UCSD-AML1 (cell line): ENCODE data around the gene CNTNAP2.

Experiments used
- DNase-seq: peaks from one replicate; lab custom pipeline; 2025; ENCODE audit not compliant: unreplicated experiment; lab: John Stamatoyannopoulos, UW

The CNTNAP2 gene

DNA sequence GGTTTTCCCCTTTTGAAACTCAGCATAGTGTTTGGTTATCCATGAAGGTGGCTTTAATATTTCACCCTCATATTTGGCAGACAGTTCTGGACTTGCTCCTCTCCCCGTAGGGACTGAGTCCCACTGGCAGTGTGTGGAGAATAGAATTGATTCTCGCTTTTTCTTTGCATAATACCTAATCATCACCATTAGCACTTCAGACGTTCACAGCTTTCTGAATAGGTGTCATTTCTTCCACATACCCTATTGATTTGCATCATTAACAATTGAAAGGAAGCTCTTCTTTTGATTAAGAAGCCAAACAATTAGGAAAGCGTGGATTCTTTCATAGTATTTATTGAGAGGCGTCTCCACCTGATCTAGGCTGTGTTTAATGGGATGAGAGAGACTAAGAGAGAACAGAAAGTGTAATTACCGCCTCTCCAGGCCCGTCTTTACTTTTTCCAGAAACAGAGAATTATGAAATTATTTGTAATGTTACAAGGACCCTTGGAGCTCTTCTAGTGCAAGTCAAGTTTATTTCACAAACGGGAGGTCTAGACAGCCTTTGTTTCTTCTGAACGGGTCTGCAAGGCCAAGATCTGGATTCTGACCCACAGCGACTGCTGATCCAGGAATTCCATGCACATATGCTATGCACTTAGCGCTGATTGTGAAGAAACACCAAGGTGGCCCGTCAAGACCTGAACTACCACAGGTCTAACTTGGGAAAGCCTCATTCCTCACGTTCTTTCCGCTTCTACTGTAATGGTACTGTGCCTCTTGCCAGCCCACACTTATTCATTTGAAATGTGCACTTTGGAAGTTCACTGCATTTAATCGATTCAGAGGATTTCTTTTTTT, 2224.1 kb downstream of the CNTNAP2 start:
- DNase-seq: no peak

DNA sequence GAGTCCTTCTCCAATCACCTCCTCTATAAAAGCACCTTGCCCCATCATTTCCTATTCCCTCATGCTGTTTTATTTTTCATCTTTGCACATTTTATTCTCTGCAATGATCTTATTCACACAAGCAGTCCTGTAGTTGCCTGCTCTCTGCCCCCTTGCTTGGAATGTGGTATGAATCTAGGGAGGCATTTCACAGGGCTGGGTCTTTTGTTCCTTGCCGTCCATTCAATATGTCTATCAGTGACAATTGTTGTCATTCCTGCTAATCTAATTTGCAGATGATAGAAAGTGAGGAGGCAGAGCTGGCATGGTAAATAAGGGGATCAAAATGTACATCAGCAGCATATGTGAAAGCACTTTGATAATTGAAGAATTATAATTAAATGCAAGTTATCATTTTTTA, 2227.8 kb downstream of the CNTNAP2 start:
- no peak for DNase-seq

- DNase-seq: no peak
Measured at GRCh38 chr7:148347981-148348380, 2231.4 kb downstream of the CNTNAP2 start.

DNA sequence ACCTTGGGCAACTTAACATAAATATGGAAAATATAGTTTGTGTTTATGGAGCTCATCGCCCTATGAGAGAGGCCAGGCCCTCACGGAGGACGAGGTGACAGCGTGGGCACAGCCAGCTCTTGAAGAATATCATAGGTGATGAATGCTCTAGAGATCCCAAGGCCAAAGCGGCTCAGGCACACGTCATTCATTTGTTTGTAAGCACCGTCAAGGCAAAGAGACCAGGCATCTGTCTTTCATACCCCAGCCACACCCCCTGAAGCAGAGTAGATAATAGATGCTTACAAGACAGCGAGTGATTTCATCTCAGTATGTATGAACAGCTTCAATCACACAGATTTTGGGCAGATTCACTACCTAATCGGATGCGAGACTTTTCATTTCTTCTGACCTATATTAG, 2231.9 kb downstream of the CNTNAP2 start:
- DNase-seq: no peak

GRCh38 chr7:148356303-148356702, 2239.7 kb downstream of the CNTNAP2 start:
- DNase-seq: no peak

DNA sequence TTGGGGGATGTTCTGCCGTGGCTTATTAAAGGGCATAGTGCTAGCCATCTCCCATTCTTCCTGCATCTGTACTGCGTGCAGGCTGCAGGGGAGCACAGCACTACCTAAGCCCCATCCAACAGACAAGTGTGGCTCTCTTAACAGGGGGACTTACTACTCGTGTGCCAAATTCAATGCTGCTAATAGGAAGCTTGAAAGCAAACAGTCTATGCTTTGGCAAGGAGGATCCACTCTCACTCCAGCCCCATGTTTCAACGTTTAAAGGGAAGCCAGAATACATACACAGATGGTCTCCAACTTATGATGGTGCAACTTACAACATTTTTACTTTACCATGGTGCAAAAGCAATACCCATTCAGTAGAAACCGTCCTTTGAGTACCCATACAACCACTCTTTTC, 2245.9 kb downstream of the CNTNAP2 start:
- DNase-seq: no peak

DNA sequence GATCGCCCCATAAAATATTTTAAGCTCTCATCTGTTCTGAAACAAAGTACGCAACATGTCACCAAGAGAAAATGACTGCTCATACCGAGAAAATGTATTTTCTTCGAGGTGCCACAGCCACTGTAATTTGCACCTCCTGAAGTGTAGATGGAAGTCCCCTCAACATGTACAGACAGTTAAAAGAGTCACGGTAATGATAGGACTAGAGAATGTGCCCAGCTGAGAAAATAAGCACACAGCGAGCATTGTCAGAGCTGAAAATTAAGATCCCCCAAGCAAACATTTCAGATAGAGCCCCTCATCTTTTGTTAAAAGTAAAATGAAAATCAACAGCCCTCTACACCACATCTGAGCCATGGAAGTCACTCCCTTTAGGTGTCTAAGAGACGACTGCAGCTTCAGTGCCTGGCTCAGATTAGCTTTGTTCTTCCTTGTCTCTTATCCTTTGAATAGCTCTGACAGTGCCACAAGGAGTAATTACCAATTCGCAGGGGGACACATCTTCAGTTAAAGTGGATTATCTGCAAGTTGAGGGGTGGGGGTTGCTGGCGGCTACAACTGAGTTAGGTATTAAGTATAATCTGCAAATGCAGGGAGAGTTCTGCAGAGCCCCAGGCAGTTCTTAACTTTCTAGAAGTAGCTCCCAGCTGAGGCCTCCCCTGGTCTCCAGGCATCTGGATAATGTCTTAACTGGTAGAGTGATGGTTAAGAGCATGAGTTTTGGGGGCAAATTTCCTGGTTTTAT, 2251.3 kb downstream of the CNTNAP2 start:
- no peak for DNase-seq

DNA sequence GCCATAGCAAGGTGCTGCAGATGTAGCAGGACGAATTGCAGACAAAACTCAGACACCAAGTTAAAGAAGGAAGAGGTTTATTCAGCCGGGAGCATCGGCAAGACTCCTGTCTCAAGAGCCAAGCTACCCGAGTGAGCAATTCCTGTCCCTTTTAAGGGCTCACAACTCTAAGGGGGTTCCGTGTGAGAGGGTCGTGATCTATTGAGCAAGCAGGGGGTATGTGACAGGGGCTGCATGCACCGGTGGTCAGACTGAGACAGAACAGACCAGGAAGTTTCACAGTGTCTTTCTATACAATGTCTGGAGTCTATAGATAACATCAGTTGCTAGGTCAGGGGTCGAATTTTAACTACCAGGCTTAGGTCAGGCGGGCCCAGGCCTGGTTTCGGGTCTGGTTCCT, 2252.0 kb downstream of the CNTNAP2 start:
- DNase-seq: no peak

GRCh38 chr7:148371280-148371937, 2254.8 kb downstream of the CNTNAP2 start:
- no peak for DNase-seq

DNA sequence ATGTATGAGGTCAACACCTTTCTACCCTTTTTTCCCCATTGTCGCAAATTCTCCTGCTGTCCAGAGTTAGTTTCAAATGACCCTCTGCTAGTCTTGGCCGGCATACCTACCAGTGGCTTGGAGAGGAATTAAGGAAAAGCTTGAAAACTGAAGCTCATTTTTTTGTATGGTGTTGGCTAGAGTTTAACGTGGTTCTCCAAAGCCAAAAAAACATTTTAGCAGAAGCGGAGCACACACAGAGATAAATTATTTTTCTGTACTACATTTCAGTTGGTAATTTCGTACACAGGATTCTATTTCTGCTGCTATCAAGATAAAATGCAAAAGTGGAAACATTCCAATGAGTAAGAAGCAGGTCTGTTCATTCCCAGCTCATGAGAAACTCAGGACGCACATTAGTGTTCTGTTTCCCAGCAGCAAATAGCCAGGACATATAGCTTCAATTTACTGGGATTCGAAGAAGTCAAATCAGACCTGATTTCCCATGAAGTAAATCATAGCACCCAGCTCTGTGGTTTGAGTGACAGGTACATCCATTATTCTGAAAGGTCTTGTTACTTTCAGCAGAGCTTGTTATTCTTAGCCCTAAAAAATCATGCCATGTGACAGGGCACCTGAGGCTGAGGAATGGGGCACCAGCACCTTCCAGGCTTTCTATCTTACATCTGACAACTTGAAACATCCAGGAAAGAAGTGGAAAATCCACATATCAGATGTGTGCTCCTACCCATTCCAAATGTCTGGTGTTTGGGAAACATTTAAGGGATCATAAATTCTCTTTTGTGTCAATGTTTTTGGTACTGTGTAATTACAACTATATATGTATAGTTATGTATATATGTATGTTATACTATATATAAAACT, 2258.0 kb downstream of the CNTNAP2 start:
- no peak for DNase-seq

DNA sequence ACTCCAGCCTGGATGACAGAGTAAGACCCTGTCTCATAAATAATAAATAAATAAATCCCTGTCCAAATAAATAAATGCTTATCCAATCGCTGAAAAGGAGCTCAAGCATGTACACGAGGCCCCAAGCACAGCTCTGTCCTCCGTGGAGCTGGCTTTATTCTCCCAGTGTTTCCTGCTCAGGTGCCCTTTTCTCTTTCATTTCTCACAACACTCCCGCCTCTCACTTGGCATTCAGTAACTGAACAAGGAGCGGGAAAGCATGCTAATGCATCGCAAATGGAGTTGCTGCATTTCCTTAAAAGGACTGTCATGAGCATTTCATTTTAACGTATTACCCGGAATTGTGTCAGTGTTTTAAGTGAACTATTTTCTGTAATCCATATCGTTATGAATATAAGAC, 2263.1 kb downstream of the CNTNAP2 start:
- DNase-seq: no peak

GRCh38 chr7:148380596-148381419, 2264.2 kb downstream of the CNTNAP2 start:
- no peak for DNase-seq

DNA sequence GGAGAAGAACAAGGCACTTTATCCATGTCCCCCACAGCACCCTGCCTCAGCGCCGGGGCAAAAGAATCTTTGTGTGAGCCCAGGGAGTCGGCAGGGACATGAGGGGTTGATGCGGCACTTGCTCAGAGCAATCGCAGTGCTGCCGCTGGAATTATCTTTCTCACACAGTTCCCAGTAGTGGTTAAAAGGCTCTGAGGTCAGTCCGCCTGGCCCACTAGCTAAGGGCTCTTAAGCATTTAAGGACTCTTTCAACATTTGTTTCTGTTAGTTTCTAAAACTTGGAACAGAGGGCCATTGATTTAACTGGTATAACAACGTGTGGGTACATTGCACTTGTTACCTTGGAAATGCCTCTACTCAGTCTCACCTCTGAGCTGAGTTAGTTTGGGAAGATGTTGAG, 2266.0 kb downstream of the CNTNAP2 start:
- DNase-seq: no peak

GRCh38 chr7:148383651-148384050, 2267.1 kb downstream of the CNTNAP2 start:
- DNase-seq: no peak

DNA sequence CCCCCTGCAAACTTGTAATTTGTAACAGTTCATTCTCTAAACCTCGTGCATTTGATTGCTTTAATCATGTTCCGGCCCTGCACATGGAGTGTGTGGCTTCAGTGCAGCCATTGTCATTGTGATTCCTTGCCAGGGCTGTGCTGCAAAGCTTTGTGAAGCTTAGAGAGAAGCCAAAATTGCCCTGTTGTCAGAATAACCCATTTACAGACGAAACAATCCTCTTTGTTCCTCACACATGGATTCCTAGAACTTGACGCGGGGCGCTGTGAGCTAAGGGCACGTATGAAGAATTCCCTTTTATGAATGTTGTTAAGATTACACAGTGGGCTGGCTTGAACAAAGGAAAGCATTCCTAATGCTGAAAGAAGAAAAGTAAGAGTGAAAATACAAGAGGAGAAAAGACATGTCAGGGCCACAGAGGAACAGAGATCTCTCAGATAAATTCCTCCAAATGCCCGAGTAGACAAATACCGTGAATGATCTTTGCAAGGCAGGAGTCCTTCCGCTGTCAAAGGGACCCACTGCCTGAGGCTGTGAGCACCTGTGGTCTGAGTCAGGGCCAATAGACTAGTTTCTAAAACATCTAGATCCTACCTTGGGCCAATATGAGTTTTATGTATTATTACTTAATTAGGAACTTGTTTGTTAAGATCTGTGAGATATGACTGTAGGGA, 2268.5 kb downstream of the CNTNAP2 start:
- DNase-seq: no peak

DNA sequence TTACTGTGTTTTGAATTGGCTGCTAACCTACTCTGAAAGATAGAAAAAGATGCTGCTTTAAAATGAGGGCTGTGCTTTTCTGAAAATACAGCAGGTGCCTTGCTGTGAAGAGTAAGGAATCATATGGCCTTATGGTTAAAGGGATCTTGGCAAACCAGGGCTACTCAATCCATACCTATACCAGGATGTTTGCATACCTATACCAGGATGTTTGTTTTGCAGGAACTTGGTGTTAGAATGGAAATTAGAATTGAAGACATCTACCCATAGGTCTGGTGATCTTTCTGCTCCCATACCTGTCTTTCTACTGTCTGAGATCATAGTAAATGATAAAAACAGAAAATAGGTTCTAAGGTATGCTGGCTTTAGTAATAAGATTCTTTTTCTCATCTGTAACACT, 2273.8 kb downstream of the CNTNAP2 start:
- no peak for DNase-seq

- no peak for DNase-seq
Measured at GRCh38 chr7:148391591-148391990, 2275.0 kb downstream of the CNTNAP2 start.

DNA sequence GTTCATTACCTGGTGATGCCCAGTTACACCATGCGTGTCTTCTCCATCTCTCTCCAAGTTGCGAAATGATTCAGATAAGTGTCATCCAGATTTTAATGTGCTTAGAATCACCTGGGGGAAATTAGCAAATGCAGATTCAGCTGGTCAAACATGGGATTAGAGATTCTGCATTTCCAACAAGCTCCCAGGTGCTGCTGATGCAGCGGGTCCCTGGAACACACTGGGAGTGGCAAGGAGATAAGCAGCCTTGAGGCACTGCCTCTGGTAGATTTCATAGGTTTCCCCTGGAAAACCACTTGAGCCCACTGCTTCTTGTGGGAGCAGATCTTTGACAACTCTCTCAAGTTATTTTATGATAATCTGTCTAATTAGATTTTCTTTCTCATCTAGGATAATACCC, 2278.0 kb downstream of the CNTNAP2 start:
- no peak for DNase-seq

DNA sequence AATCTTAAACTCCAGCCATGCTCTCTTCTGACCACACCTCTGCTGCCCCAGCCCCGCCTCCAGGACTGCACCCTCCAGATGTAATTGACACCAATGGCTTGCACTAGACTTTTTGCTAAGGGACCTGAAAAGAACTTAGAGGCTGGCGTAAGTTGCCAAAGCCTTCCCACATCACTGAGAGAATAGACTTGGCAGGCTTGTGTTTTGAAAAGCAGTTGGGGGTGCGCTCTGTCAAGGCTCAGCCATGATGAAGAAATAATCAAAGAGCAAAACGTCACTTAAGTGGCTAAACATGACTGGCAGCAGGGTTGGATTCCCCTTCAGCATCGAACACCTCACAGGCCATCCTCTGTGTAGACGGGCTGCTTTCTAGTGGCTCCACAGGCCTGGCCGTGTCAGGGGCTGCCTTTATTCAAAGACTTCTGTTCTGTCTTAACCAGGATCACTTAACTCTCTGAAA, 2278.8 kb downstream of the CNTNAP2 start:
- DNase-seq: no peak
